Nephron (organoid): ENCODE data around the gene NELFCD.

Source experiments
- H3K27ac Mint-ChIP-seq, 3 experiments: 2 replicates each; pipeline ENCODE4 v1.8.0; 2020; ENCODE audit warnings: mixed read lengths in 3 of 3, mild to moderate bottlenecking in 2 of 3, moderate library complexity in 1 of 3
- H3K27me3 Mint-ChIP-seq: 2 replicates; pipeline ENCODE4 v1.8.0; 2021; ENCODE audit warnings: low read depth, mild to moderate bottlenecking, moderate library complexity, mixed read lengths
- H3K36me3 Mint-ChIP-seq: 2 replicates; pipeline ENCODE4 v1.8.0; 2020; ENCODE audit warnings: low read depth, mixed read lengths
- H3K4me1 Mint-ChIP-seq: 2 replicates; pipeline ENCODE4 v1.8.0; 2020; ENCODE audit warnings: mixed read lengths
- H3K4me3 Mint-ChIP-seq, 3 experiments: 2 replicates each; pipeline ENCODE4 v1.8.0; 2020; ENCODE audit warnings: mild to moderate bottlenecking in 3 of 3, mixed read lengths in 3 of 3, moderate library complexity in 2 of 3
- H3K9me3 Mint-ChIP-seq: 2 replicates; pipeline ENCODE4 v1.8.0; 2020; ENCODE audit warnings: mixed read lengths
- TF ChIP-seq, protein P1 (sequence below), 3 experiments: fragments of 200-600 bp; sonication (generic); IDR thresholded peaks; one replicate each; pipeline ENCODE4 v1.5.0; 2021; ENCODE audit warnings: antibody characterized with exemption in 3 of 3; ENCODE audit not compliant: unreplicated experiment in 3 of 3

Gene NELFCD

GRCh38 chr20:59032023-59032712, 51.1 kb downstream of the NELFCD start, which contains the start of gene ATP5F1E:
Gene ATP5F1E, minus strand, starts transcription at chr20:59032335. Its CDS starts 84 bp downstream, at chr20:59032251.
- Mint-ChIP-seq H3K36me3 (peaks cover 58% of the 10 kb centered on the region), H3K27me3 (no peaks in the 10 kb centered on the region), H3K27ac (peak within 1 kb of the TSS; percentile 79 to 94 (median 93)), H3K9me3 (no peaks in the 10 kb centered on the region), H3K4me1 (peaks cover 53% of the 10 kb centered on the region), H3K4me3 (peak within 1 kb of the TSS; percentile 89 to 97 (median 95))
- TF ChIP-seq, protein P1, sequence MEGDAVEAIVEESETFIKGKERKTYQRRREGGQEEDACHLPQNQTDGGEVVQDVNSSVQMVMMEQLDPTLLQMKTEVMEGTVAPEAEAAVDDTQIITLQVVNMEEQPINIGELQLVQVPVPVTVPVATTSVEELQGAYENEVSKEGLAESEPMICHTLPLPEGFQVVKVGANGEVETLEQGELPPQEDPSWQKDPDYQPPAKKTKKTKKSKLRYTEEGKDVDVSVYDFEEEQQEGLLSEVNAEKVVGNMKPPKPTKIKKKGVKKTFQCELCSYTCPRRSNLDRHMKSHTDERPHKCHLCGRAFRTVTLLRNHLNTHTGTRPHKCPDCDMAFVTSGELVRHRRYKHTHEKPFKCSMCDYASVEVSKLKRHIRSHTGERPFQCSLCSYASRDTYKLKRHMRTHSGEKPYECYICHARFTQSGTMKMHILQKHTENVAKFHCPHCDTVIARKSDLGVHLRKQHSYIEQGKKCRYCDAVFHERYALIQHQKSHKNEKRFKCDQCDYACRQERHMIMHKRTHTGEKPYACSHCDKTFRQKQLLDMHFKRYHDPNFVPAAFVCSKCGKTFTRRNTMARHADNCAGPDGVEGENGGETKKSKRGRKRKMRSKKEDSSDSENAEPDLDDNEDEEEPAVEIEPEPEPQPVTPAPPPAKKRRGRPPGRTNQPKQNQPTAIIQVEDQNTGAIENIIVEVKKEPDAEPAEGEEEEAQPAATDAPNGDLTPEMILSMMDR (IDR thresholded peaks at IDR 0.05; ENCODE audit: unreplicated experiment in 3 of 3) = no peak

GRCh38 chr20:59032713-59033059, 51.6 kb downstream of the NELFCD start:
- Mint-ChIP-seq H3K27ac (peak overlapping the region; percentile 79 to 94 (median 93)), H3K4me3 (peak overlapping the region; percentile 89 to 95 (median 92)), H3K9me3 (no peaks in the 10 kb centered on the region), H3K27me3 (no peaks in the 10 kb centered on the region), H3K4me1 (peaks cover 47% of the 10 kb centered on the region), H3K36me3 (peaks cover 58% of the 10 kb centered on the region)
- TF ChIP-seq, protein P1 (IDR thresholded peaks at IDR 0.05; ENCODE audit: unreplicated experiment in 3 of 3) = peak in 2 of 3 experiments; percentile 33 to 39

DNA sequence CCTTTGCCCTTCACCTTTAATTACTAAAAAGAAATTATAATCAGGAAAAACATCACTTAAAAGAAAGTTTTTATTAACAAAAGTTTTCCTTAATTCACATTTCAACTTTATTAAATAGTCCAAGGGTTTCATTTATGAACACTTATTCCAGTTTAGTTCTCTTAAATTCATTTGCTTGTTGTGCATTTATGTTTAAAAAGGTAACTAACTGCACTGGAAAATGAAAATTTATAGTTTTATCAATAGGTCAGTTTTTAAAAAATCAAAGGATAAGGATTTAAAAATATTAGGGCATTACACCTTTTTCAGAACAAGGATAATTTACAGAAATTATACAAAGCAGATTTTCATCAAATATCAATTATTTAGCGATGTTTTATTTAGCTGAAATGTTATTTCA, 52.0 kb downstream of the NELFCD start:
- Mint-ChIP-seq H3K36me3 (peaks cover 59% of the 10 kb centered on the region), H3K27ac (peak overlapping the region; percentile 79 to 94 (median 93)), H3K27me3 (no peaks in the 10 kb centered on the region), H3K9me3 (no peaks in the 10 kb centered on the region), H3K4me3 (peak overlapping the region; percentile 89 to 95 (median 92)), H3K4me1 (peaks cover 43% of the 10 kb centered on the region)
- TF ChIP-seq, protein P1 (IDR thresholded peaks at IDR 0.05; ENCODE audit: unreplicated experiment in 3 of 3) = no peak

DNA sequence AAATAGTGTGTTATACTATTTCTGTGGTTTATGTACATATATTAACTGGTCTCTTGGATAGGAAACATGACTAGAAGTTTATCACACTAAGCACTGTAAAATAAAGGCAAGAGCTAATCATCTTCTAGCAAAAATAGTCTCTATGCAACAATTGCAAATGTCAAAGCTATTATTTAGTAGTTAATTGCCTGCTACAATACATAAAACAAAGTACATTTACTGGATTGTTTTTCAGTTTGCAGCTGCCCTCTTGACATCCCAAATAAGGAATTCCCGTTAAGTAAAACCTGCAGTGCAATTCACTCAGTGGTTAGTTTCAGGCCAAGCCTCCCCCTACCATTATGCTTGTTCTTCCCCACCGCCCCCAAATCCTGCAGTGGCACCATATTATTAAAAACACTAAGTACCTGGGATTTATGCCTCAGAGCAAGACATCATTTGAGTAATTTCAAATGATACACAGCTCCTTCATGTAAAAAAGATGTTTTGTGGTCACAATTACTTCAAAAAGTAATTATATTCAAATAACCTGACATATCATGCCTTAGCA, 52.6 kb downstream of the NELFCD start:
- Mint-ChIP-seq H3K36me3 (peaks cover 57% of the 10 kb centered on the region), H3K27ac (peak overlapping the region in 2 of 3 experiments; percentile 37 to 41), H3K4me3 (peak overlapping the region; percentile 70 to 80 (median 73)), H3K4me1 (peaks cover 38% of the 10 kb centered on the region), H3K27me3 (no peaks in the 10 kb centered on the region), H3K9me3 (no peaks in the 10 kb centered on the region)
- TF ChIP-seq, protein P1 (IDR thresholded peaks at IDR 0.05; ENCODE audit: unreplicated experiment in 3 of 3) = no peak

DNA sequence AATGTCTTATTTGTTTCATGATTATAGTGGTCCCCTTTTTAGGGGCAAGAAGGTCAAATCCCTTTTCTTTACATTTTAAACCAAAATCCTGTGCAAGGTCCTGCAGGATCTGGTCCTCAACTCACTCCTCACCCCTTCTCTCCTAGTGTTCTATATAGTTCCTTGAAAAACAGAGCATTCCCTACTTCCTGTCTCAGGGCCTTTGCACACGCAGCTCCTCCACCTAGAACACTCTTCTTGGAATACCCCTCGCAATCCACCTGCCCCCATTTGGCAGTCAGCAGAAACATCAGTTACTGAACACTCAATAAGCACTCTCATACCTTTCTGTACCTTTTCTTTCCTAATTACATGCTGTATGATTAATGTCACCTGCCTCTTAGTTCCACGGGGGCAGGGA, 54.3 kb downstream of the NELFCD start:
- peaks cover 49% of the 10 kb centered on the region for H3K36me3 Mint-ChIP-seq
- TF ChIP-seq, protein P1 (IDR thresholded peaks at IDR 0.05; ENCODE audit: unreplicated experiment in 3 of 3) = no peak
- H3K4me1 Mint-ChIP-seq = peaks cover 38% of the 10 kb centered on the region
- no peak overlapping the region for H3K27ac Mint-ChIP-seq
- no peaks in the 10 kb centered on the region for H3K9me3 Mint-ChIP-seq
- H3K27me3 Mint-ChIP-seq = no peaks in the 10 kb centered on the region
- peak overlapping the region in 2 of 3 experiments; percentile 9 to 44 for H3K4me3 Mint-ChIP-seq
